Measurements from ENCODE around the gene C16orf78. TPM values are rescaled to one million over a fixed set of nuclear protein-coding genes. Genes with fewer than 3 reads are reported as not detected.
A peak's percentile ranks its signal among the peaks of the same experiment; 100 is the strongest.

The C16orf78 gene
- total and polyA plus RNA-seq, 2 of the 8 experiments (the other 6 are each of a cell fraction or from before 2014, with no cell fraction given), result not detected

DNA sequence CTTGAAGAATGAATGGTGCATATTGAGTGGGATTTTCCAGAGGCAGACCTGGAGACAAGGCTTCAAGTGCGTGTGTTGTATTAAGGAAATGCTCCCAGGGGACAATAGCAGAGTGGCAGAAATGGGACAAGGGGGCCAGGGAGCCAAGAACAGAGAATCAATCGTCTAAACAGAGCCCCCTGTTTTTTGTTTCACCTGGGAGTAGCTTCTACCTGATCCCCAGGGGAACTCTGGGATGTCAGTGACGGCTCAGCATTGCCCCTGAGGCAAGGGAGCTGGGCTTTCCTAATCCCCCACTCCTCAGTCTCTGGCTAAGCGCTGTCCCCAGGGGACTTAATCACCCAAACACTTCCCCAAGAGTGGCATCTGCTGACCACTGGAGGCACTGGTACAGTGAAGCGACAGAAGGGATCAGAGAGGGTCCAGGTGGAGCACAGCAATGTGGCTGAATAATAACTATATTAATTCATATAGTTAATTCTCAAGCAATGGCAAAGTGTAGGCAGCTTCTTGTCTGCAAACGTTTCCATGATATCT lies 35.7 kb upstream of the C16orf78 start:
- no peaks in the 10 kb centered on the region for H3K79me2 ChIP-seq (ENCODE audit: control insufficient read depth in 1 of 2, insufficient read depth in 2 of 2, low read length in 2 of 2)
- no peak overlapping the region for H4K5ac ChIP-seq (ENCODE audit: insufficient read length, low read depth, low read length)
- H2BK15ac ChIP-seq (ENCODE audit: low read length), result no peak overlapping the region
- no peak overlapping the region for H2BK120ac ChIP-seq (replicated peaks; ENCODE audit: low read depth, low read length)
- no peaks in the 10 kb centered on the region; a peak in 1 of 7 replicates for H3K27me3 ChIP-seq (replicated peaks in 1 of 4; ENCODE audit: control insufficient read depth in 3 of 4, extremely low read depth in 1 of 4, insufficient read depth in 3 of 4, low read length in 3 of 4)
- H3K4ac ChIP-seq (replicated peaks; ENCODE audit: insufficient read length, low read depth, low read length), result no peak overlapping the region
- no peak overlapping the region for H2BK5ac ChIP-seq (ENCODE audit: low read depth, low read length)
- H2AFZ ChIP-seq (ENCODE audit: low read length), result no peak overlapping the region
- no peaks in the 10 kb centered on the region for H4K20me1 ChIP-seq (replicated peaks in 1 of 2; ENCODE audit: control insufficient read depth in 1 of 2, insufficient read depth in 2 of 2, low read length in 2 of 2)
- H4K8ac ChIP-seq (ENCODE audit: extremely low read depth, insufficient read depth, low read length), result no peak overlapping the region
- no peak overlapping the region for H3K27ac ChIP-seq (ENCODE audit: low read depth, low read length)
- no peak overlapping the region for H4K91ac ChIP-seq (replicated peaks; ENCODE audit: insufficient read length, low read length)
- DNase-seq (ENCODE audit: low read depth in 1 of 2, low spot score in 2 of 2) (peak in 1 of 2 experiments; percentile 37), FAIRE-seq (no peak)
- no peak overlapping the region for H3K4me3 ChIP-seq (ENCODE audit: extremely low read depth in 1 of 4, insufficient read depth in 2 of 4, low read depth in 3 of 4, low read length in 4 of 4)
- no peak overlapping the region for H3K4me2 ChIP-seq (ENCODE audit: insufficient read depth in 1 of 2, low read depth in 2 of 2, low read length in 2 of 2)
- H3K23ac ChIP-seq (ENCODE audit: insufficient read length), result no peak overlapping the region
- no peak overlapping the region for H3K14ac ChIP-seq (ENCODE audit: insufficient read length)
- H3K56ac ChIP-seq (replicated peaks; ENCODE audit: insufficient read length, low read depth, low read length), result no peak overlapping the region
- H2BK20ac ChIP-seq (ENCODE audit: low read length), result no peak overlapping the region
- no peak overlapping the region for H3K18ac ChIP-seq (ENCODE audit: extremely low read depth, low read length)
- no peak overlapping the region for H2BK12ac ChIP-seq (ENCODE audit: low read depth, low read length)
- H3K9me3 ChIP-seq (ENCODE audit: insufficient read depth in 2 of 2, low read depth in 1 of 2, low read length in 1 of 2), result no peaks in the 10 kb centered on the region
- no peaks in the 10 kb centered on the region for H3K79me1 ChIP-seq (ENCODE audit: low read depth, low read length)
- no peak overlapping the region for H3K9ac ChIP-seq (replicated peaks in 1 of 4; ENCODE audit: extremely low read depth in 1 of 4, low read depth in 3 of 4, low read length in 3 of 4)
- ChIA-PET CTCF (ENCODE audit: partially characterized antibody) (interaction anchor here (0.6 to 8.0 kb wide), 7 partner anchors 11 to 965 kb away, joined by 3 to 67 read pairs (median 3); no protein-coding TSS in a partner anchor), POLR2A (ENCODE audit: partially characterized antibody) (no interaction called here)
- no peak overlapping the region for H2AK5ac ChIP-seq (ENCODE audit: low read depth, low read length)
- WGBS, 2 experiments (ENCODE audit: extremely low coverage in 1 of 2, insufficient coverage in 1 of 2, insufficient read length in 1 of 2, insufficient replicate concordance in 2 of 2, low coverage in 1 of 2, low lambda C conversion rate in 2 of 2, missing lambda C conversion rate in 1 of 2), result 76% methylated on average over 6 of the region's 6 CpGs; no CpG with 5 or more reads in 1 of the 2 experiments
- H3K4me1 ChIP-seq (replicated peaks in 1 of 4; ENCODE audit: control insufficient read depth in 3 of 4, insufficient read depth in 4 of 4, low read length in 3 of 4), result peaks cover 0 to 4% (median 1%) of the 10 kb centered on the region in 4 experiments; a peak in 2 of 7 replicates
- no peaks in the 10 kb centered on the region for H3K36me3 ChIP-seq (ENCODE audit: control insufficient read depth in 2 of 4, insufficient read depth in 4 of 4, low read length in 3 of 4)
- no peaks in the 10 kb centered on the region for H3K23me2 ChIP-seq (ENCODE audit: low read depth, low read length)
- TF ChIP-seq RAD21 (IDR thresholded peaks at IDR 0.05 in 1 of 2, conservative IDR thresholded peaks at IDR 0.05 in 1 of 2; ENCODE audit: low read depth in 2 of 2, low read length in 2 of 2) (peak in 1 of 2 experiments; percentile 41; a peak in 1 of 4 replicates), SIN3A (conservative IDR thresholded peaks at IDR 0.05 in 1 of 2, IDR thresholded peaks at IDR 0.05 in 1 of 2; ENCODE audit: low read depth in 1 of 2, low read length in 2 of 2) (no peak), SIRT6 (IDR thresholded peaks at IDR 0.05; ENCODE audit: low read length) (no peak), TEAD4 (IDR thresholded peaks at IDR 0.05; ENCODE audit: low read depth, low read length) (no peak), KDM1A (IDR thresholded peaks at IDR 0.05; ENCODE audit: borderline replicate concordance, low read length) (no peak), POLR2AphosphoS5 (IDR thresholded peaks at IDR 0.05; ENCODE audit: low read depth, low read length) (no peak), RFX5 (IDR thresholded peaks at IDR 0.05; ENCODE audit: borderline replicate concordance, low read depth, low read length) (no peak), PHF8 (conservative IDR thresholded peaks at IDR 0.05; ENCODE audit: low read depth, low read length) (no peak), SAP30 (IDR thresholded peaks at IDR 0.05; ENCODE audit: insufficient read depth, insufficient replicate concordance, low read length) (no peak)
- TF ChIP-seq, protein P1, sequence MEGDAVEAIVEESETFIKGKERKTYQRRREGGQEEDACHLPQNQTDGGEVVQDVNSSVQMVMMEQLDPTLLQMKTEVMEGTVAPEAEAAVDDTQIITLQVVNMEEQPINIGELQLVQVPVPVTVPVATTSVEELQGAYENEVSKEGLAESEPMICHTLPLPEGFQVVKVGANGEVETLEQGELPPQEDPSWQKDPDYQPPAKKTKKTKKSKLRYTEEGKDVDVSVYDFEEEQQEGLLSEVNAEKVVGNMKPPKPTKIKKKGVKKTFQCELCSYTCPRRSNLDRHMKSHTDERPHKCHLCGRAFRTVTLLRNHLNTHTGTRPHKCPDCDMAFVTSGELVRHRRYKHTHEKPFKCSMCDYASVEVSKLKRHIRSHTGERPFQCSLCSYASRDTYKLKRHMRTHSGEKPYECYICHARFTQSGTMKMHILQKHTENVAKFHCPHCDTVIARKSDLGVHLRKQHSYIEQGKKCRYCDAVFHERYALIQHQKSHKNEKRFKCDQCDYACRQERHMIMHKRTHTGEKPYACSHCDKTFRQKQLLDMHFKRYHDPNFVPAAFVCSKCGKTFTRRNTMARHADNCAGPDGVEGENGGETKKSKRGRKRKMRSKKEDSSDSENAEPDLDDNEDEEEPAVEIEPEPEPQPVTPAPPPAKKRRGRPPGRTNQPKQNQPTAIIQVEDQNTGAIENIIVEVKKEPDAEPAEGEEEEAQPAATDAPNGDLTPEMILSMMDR (IDR thresholded peaks at IDR 0.05; ENCODE audit: control extremely low read depth in 1 of 3, insufficient read depth in 1 of 3, low read depth in 1 of 3, low read length in 3 of 3), result peak; percentile 14 to 36 (median 35)
